ENCODE results near the gene TPBGL.

The TPBGL gene

GRCh38 chr11:75214411-75214821 lies 26.2 kb upstream of the TPBGL start:
- peak; percentile 88 for DNase-seq

- DNase-seq: no peak
These were observed 25.7 kb upstream of the TPBGL start for GRCh38 chr11:75214843-75215242.

- peak; percentile 5 for DNase-seq
These were observed 20.7 kb upstream of the TPBGL start for GRCh38 chr11:75219869-75220268.

- peak; percentile 34 for DNase-seq
These were observed 16.5 kb upstream of the TPBGL start for GRCh38 chr11:75223954-75224643.

GRCh38 chr11:75225794-75226193 lies 14.8 kb upstream of the TPBGL start:
- DNase-seq: peak; percentile 46

- DNase-seq: no peak
These were observed 11.1 kb upstream of the TPBGL start for GRCh38 chr11:75229466-75229865.

- no peak for DNase-seq
These were observed 10.0 kb upstream of the TPBGL start for GRCh38 chr11:75230621-75231020.

GRCh38 chr11:75233754-75234172 lies 6.8 kb upstream of the TPBGL start:
- DNase-seq: peak; percentile 51

- peak; percentile 34 for DNase-seq
These were observed 4.5 kb upstream of the TPBGL start for GRCh38 chr11:75236062-75236461.

GRCh38 chr11:75237050-75237449 lies 3.5 kb upstream of the TPBGL start:
- no peak for DNase-seq

GRCh38 chr11:75238595-75239440 lies 1.8 kb upstream of the TPBGL start:
- DNase-seq: peak; percentile 48

- peak; percentile 30 for DNase-seq
These were observed 863 bp upstream of the TPBGL start for GRCh38 chr11:75239531-75240290.

GRCh38 chr11:75241036-75241905 lies 697 bp downstream of the TPBGL start:
- peak; percentile 96 for DNase-seq

GRCh38 chr11:75241906-75242644 lies 1.5 kb downstream of the TPBGL start:
- peak; percentile 55 for DNase-seq

- peak; percentile 55 for DNase-seq
These were observed 2.4 kb downstream of the TPBGL start for GRCh38 chr11:75242722-75243600.

- peak; percentile 47 for DNase-seq
These were observed 3.7 kb downstream of the TPBGL start for GRCh38 chr11:75244052-75244814.

- DNase-seq: peak; percentile 28
These were observed 4.9 kb downstream of the TPBGL start for GRCh38 chr11:75245356-75246005.

GRCh38 chr11:75246006-75246670 lies 5.6 kb downstream of the TPBGL start:
- DNase-seq: peak; percentile 30

All from activated effector memory CD4-positive, alpha-beta T cell treated with anti-CD3 and anti-CD28 coated beads, Interleukin-2, amount 50 U/mL, for 16 hours (primary cell).